Suppressor macrophage (primary cell): Measurements from ENCODE around the gene NOC2L.
"Not testable (repeated sequence)": the region's sequence is repeated elsewhere in the genome, so short reads cannot be mapped to it uniquely, and the experiment has no call there.

Source experiments
- DNase-seq, 4 experiments: peaks; one replicate each; pipeline ENCODE4 v3.0.0-alpha.2; 2020 to 2022

Gene NOC2L

GRCh38 chr1:961132-961669, 2.1 kb upstream of the NOC2L start:
- DNase-seq = peak in 1 of 4 experiments; percentile 38

- DNase-seq = peak; percentile 73 to 92 (median 84)
Measured at GRCh38 chr1:960363-961131, 1.5 kb upstream of the NOC2L start, which contains the start of gene KLHL17. Gene KLHL17, plus strand, starts transcription at chr1:960584. Its CDS starts 110 bp downstream, at chr1:960694.

GRCh38 chr1:959731-960362, 791 bp upstream of the NOC2L start:
- no peak for DNase-seq

- no peak for DNase-seq
Measured at GRCh38 chr1:956636-957035, 2.4 kb downstream of the NOC2L start.

- peak in 1 of 4 experiments; percentile 50 for DNase-seq
Measured at GRCh38 chr1:955474-955873, 3.6 kb downstream of the NOC2L start.

GRCh38 chr1:954927-955326, 4.1 kb downstream of the NOC2L start:
- no peak for DNase-seq

GRCh38 chr1:953524-954320, 5.3 kb downstream of the NOC2L start:
- no peak for DNase-seq

GRCh38 chr1:952603-953002, 6.5 kb downstream of the NOC2L start:
- DNase-seq = no peak

GRCh38 chr1:952201-952600, 6.9 kb downstream of the NOC2L start:
- DNase-seq = no peak

GRCh38 chr1:951364-951763, 7.7 kb downstream of the NOC2L start:
- no peak for DNase-seq

- no peak for DNase-seq
Measured at GRCh38 chr1:950881-951280, 8.2 kb downstream of the NOC2L start.

GRCh38 chr1:950268-950667, 8.8 kb downstream of the NOC2L start:
- no peak for DNase-seq

GRCh38 chr1:947958-948357, 11.1 kb downstream of the NOC2L start:
- no peak for DNase-seq

GRCh38 chr1:946811-947210, 12.2 kb downstream of the NOC2L start:
- DNase-seq = not testable (repeated sequence)

- DNase-seq = no peak
Measured at GRCh38 chr1:945688-946556, 13.1 kb downstream of the NOC2L start.

- DNase-seq = no peak
Measured at GRCh38 chr1:944341-945325, 14.4 kb downstream of the NOC2L start.

- no peak for DNase-seq
Measured at GRCh38 chr1:943545-944340, 15.3 kb downstream of the NOC2L start.

GRCh38 chr1:942864-943533, 16.1 kb downstream of the NOC2L start:
- no peak for DNase-seq

- DNase-seq = peak in 1 of 4 experiments; percentile 38
Measured at GRCh38 chr1:942411-942821, 16.6 kb downstream of the NOC2L start.
